HG02763 (cell line): Measurements from ENCODE around the gene CRKL.
"Not testable (repeated sequence)": the region's sequence is repeated elsewhere in the genome, so short reads cannot be mapped to it uniquely, and the experiment has no call there.

Source experiments
- ATAC-seq: cut with Tn5 transposase; IDR thresholded peaks from one replicate; pipeline ENCODE4 v1.9.1; 2021; ENCODE audit warnings: mild to moderate bottlenecking, moderate library complexity; ENCODE audit not compliant: unreplicated experiment

Gene CRKL

GRCh38 chr22:20965104-20965887 lies 48.1 kb downstream of the CRKL start:
- ATAC-seq, result no peak

DNA sequence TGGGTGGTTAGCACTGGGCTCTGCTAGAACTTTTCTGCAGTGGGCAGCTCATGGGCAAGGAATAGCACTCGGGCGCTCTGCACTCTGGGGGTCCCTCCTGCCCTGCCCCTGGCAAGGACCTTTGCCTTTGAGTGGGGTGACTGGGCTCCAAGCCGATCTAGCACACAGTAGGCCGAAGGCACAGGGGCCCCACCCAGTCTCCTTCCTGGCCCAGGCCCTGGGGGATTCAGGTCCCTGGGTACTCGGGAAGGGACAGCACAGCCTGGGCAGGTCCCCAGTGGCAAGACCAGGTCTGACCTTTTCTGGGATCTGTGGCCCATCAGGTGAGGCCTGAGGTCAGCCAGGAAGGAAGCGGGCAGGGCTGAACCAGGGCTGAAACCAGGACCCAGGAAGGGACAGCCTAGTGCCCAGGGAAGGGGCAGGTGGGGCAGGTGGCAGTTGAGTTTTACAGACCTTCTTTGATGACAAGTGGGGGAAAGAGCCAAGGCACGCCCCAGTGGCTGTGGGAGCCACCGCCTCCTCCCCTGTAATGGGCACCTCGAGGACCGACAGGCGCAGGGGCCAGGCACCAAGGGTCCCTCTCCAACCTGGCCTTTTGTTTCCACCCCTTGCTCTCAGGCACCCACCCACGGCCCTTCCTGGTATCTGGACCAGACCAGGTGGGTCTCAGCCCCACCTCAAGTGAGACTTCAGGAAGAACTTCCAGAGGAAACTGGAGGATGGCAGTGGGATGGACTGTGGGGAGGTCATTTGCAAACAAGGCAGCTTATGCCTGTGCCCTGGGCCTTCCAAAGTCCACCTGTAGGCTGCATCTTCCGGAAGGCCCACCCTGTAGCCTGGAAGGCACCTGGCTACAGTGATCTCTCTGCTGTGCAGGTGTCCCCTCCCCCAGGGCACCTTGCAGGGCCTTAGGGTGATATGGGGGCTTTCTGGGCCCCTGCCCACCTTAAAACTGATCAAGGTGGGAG lies 49.0 kb downstream of the CRKL start:
- ATAC-seq, result no peak

DNA sequence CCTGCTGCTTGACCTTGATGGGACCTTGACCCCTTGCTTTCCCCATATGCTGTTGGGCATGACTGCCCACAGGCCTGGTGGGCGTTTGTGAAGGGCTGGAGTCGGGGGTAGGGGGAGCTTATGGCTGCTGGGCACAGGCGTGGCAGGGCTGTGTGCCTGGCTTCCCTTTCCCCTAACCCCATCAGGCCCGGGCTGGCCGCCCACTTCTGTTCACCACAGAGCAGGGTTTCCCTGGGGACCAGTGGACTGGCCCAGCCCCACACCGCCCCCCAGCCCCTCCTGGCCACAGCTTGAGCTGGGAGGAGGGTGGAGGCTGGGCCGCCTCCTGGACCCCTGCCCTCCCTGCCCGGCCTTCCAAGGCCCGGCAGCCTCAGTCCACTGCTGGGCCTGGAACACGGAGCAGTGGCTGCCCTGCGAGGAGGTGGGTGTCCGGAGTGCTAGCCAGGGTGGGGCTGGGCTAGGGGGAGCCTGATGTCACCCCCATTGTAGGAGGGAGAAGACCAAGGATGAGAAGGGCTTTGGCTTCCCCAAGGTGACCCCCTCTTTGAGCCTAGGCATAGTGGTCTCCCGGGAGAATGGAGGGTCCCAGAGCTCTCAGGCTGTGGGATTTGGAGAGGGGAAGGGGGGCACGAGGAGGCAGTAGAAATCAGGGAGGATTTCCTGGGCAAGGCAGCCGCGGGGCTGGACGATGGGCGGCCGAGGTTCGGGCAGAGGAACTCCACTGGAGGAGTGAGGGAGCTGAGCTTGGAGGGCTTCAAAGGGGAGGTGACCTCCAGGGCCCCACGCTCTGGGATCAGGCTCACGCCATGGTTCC lies 49.9 kb downstream of the CRKL start, which contains the start of gene AIFM3:
Gene AIFM3, plus strand, starts transcription at position 373 of the 814 bp plus-strand sequence. CDS start 690 bp downstream, outside the sequence.
- no peak for ATAC-seq

- ATAC-seq, result no peak
Measured at GRCh38 chr22:20967697-20968211, 50.5 kb downstream of the CRKL start.

DNA sequence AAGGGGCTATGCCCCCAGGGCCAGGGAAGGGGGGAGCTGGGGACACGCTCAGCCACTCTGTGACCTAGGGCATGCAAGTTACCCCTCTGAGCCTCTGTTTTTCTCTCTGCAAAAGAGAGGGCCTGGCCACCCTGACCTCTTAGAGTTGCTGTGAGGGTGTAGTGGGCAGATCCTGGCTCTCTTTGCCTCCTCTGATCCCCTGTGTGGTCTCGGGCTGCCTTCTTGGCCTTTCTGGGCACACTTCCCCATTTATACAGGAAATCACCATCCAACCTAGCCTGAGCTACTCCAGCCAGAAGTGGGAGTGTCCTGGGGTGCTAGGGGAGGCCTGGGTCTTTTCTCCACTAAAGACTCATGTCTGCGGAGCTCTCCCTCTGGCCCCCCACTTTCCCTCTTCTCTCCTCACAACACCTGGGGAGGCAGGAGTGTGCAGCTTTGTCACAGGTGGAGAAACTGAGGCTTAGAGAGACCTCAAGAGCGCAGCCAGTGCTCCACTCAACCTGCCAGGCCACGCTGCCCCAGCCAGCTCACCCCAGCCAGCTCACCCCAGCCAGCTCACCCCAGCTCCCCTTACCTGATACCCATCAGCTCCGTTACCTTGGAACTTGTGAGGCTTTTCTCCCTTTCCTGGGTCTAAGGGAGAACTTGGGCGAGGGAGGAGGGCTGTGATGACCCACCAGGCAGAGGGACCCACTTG lies 51.2 kb downstream of the CRKL start:
- ATAC-seq, result no peak

- no peak for ATAC-seq
Measured at GRCh38 chr22:20970939-20971657, 53.9 kb downstream of the CRKL start.

GRCh38 chr22:20972014-20972694 lies 54.9 kb downstream of the CRKL start:
- not testable (repeated sequence) for ATAC-seq

GRCh38 chr22:20972933-20973577 lies 55.8 kb downstream of the CRKL start:
- ATAC-seq, result no peak

DNA sequence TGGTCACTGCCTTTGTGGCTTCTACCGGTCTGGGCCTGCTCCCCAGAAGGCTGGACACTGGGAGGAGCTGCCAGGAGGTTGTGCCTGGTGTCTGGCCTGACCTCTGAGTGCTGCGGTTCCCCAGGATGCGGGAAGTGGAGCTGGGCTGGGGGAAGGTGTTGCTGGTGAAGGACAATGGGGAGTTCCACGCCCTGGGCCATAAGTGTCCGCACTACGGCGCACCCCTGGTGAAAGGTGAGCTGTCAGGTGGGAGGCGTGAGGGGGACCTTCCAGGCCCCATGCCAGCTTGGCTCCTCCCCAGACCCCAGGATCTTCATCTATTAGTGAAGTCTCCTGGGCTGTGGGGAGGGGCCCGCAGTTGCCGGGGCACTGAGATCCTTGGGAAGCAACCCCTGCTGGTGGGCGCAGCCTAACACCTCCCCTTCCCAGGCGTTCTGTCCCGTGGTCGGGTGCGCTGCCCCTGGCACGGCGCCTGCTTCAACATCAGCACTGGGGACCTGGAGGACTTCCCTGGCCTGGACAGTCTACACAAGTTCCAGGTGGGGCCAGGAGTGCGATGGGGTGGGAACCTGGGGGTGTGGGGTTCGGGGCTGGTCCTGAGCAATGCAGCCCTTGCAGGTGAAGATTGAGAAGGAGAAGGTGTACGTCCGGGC lies 56.6 kb downstream of the CRKL start:
- no peak for ATAC-seq

DNA sequence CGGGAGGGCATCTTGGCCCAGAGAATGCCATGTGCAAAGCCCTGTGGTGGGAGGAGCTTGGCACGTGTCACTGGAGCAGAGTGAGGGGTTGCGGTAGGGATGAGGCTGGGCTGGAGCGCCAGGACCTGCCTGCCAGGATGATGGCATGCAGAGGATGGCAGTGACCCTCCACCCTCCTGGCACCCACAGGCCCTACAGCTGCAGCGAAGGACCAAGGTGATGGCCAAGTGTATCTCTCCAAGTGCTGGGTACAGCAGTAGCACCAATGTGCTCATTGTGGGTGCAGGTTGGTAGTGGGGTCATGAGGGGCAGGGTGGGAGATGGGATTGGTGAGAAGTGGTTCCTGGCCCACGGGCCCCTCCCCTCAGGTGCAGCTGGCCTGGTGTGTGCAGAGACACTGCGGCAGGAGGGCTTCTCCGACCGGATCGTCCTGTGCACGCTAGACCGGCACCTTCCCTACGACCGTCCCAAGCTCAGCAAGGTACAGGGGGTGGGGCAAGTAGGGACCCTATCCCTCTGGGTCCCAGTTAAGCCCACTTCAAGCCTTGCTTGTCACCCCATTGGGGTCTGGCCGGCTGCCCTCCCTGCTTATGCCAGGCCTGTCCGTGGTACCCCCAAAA lies 57.2 kb downstream of the CRKL start:
- no peak for ATAC-seq

- ATAC-seq, result no peak
Measured at GRCh38 chr22:20975541-20976290, 58.5 kb downstream of the CRKL start.

- no peak for ATAC-seq
Measured at GRCh38 chr22:20976291-20976877, 59.2 kb downstream of the CRKL start.

DNA sequence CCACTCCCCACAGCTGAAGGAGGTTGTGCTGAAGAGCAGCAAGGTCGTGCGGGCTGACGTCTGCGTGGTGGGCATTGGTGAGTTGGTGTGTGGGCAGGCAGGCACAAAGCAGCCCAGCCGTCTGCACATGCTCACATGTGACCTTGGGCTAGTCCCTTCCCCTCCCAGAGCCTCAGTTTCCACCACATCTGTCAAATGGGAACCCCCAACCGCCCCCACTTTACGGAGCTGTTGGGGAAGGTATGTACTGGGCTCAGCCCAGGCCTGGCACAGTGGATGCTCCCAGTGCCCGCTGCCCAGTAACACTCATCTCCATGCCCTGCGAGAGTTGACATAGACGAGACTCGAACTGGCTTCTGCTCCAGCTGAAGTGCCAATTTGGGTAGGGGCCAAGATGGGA lies 59.8 kb downstream of the CRKL start:
- no peak for ATAC-seq

DNA sequence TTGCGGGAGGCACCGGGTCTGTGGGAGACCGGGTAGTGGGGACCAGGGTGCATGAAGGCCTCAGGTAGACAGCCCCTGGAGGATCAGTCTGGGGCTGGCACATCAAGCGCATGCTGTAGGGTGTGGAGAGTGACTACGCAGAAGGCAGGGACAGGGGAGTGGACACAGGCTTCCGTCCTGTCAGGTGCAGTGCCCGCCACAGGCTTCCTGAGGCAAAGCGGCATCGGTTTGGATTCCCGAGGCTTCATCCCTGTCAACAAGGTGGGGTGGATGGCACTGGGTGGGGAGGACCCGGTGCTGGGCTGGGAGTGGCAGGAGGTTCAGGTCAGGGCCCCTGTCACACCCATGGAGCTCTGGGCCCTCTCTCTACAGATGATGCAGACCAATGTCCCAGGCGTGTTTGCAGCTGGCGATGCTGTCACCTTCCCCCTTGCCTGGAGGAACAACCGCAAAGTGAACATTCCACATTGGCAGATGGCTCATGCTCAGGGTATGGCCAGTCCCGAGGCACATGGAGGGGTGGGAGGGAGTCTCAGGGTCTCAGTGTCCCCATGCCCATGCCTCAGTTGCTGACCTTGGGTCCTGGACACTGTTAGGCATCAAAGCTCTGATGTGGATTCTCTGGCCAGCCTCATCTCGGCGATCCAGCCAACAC lies 60.4 kb downstream of the CRKL start:
- ATAC-seq, result no peak

- no peak for ATAC-seq
Measured at GRCh38 chr22:20978419-20978818, 61.2 kb downstream of the CRKL start.
